Activated CD4-positive, alpha-beta T cell treated with anti-CD3 and anti-CD28 coated beads for 36 hours (primary cell): ENCODE measurements around the gene NARF. TPM values are rescaled to one million over a fixed set of nuclear protein-coding genes. Genes with fewer than 3 reads are reported as not detected.

Source experiments
- total RNA-seq, 2 experiments: library from RNA; stranded (reverse); gene quantifications; one replicate each; pipeline ENCODE4 v1.2.3, GENCODE V29; 2021

Gene NARF
- total RNA-seq, 2 experiments from 2014 or later = 65.4 to 85.9 TPM

Other genes with a start within 250 kb of the NARF start
- gene CCDC57, start 245.9 kb upstream of the NARF start, total RNA-seq = 10 to 100 TPM; 41.6 to 43.8 TPM
- 100 to 1,000 TPM in 1 of 2 experiments, 10 to 100 TPM in 1; 93.2 to 157 TPM for gene SLC16A3, start 229.7 kb upstream of the NARF start, total RNA-seq
- 100 to 1,000 TPM; 118 to 182 TPM for gene CSNK1D, start 185.0 kb upstream of the NARF start, total RNA-seq
- gene CD7, start 141.1 kb upstream of the NARF start, total RNA-seq = 100 to 1,000 TPM; 614 to 725 TPM
- gene SECTM1, start 125.0 kb upstream of the NARF start, total RNA-seq = 10 to 100 TPM in 1 of 2 experiments, 1 to 10 TPM in 1; 9.0 to 10.9 TPM
- gene TEX19, start 99.5 kb upstream of the NARF start, total RNA-seq = not detected
- not detected for gene UTS2R, start 87.0 kb upstream of the NARF start, total RNA-seq
- 10 to 100 TPM; 23.3 to 26.0 TPM for gene HEXD, start 40.4 kb upstream of the NARF start, total RNA-seq
- gene OGFOD3, start 40.2 kb upstream of the NARF start, total RNA-seq = 10 to 100 TPM; 20.0 to 22.3 TPM
- gene CYBC1, start 8.0 kb upstream of the NARF start, total RNA-seq = 100 to 1,000 TPM; 286 to 329 TPM
- gene FOXK2, start 61.0 kb downstream of the NARF start, total RNA-seq = 10 to 100 TPM; 58.1 to 75.4 TPM
- gene WDR45B, start 189.7 kb downstream of the NARF start, total RNA-seq = 10 to 100 TPM; 74.1 to 74.8 TPM
- 1 to 10 TPM; 3.2 to 4.1 TPM for gene RAB40B, start 240.0 kb downstream of the NARF start, total RNA-seq